ENCODE data around the gene PACRG. TPM values are rescaled to one million over a fixed set of nuclear protein-coding genes. Genes with fewer than 3 reads are reported as not detected.

The PACRG gene
- total RNA-seq, 1 donor from 2014 or later: 1.2 TPM

GRCh38 chr6:162882801-162883481, 155.2 kb downstream of the PACRG start:
- H3K4me1 Mint-ChIP-seq (ENCODE audit: unreplicated experiment): no peaks in the 10 kb centered on the region

GRCh38 chr6:162887981-162888689, 160.4 kb downstream of the PACRG start:
- Mint-ChIP-seq H3K4me1 (ENCODE audit: unreplicated experiment) (no peaks in the 10 kb centered on the region), H3K9me3 (ENCODE audit: unreplicated experiment) (no peaks in the 10 kb centered on the region), H3K36me3 (ENCODE audit: unreplicated experiment) (no peaks in the 10 kb centered on the region), H3K4me3 (ENCODE audit: unreplicated experiment) (no peak overlapping the region), H3K27ac (ENCODE audit: unreplicated experiment) (no peak overlapping the region), H3K27me3 (ENCODE audit: unreplicated experiment) (no peaks in the 10 kb centered on the region)
- TF ChIP-seq CTCF (IDR thresholded peaks at IDR 0.05): no peak
- DNase-seq (ENCODE audit: extremely low spot score, unreplicated experiment): no peak

More at GRCh38 chr6:162882801-162883481, 155.2 kb downstream of the PACRG start:
- no peak for TF ChIP-seq CTCF (IDR thresholded peaks at IDR 0.05)
- no peak for DNase-seq (ENCODE audit: extremely low spot score, unreplicated experiment)
- no peaks in the 10 kb centered on the region for H3K27me3 Mint-ChIP-seq (ENCODE audit: unreplicated experiment)
- H3K36me3 Mint-ChIP-seq (ENCODE audit: unreplicated experiment): no peaks in the 10 kb centered on the region
- no peaks in the 10 kb centered on the region for H3K9me3 Mint-ChIP-seq (ENCODE audit: unreplicated experiment)
- H3K4me3 Mint-ChIP-seq (ENCODE audit: unreplicated experiment): no peak overlapping the region
- H3K27ac Mint-ChIP-seq (ENCODE audit: unreplicated experiment): no peak overlapping the region

GRCh38 chr6:162889303-162889702, 161.5 kb downstream of the PACRG start:
- H3K4me3 Mint-ChIP-seq (ENCODE audit: unreplicated experiment): no peak overlapping the region
- H3K4me1 Mint-ChIP-seq (ENCODE audit: unreplicated experiment): no peaks in the 10 kb centered on the region
- H3K36me3 Mint-ChIP-seq (ENCODE audit: unreplicated experiment): no peaks in the 10 kb centered on the region
- DNase-seq (ENCODE audit: extremely low spot score, unreplicated experiment): no peak
- no peak for TF ChIP-seq CTCF (IDR thresholded peaks at IDR 0.05)
- H3K27me3 Mint-ChIP-seq (ENCODE audit: unreplicated experiment): no peaks in the 10 kb centered on the region
- H3K9me3 Mint-ChIP-seq (ENCODE audit: unreplicated experiment): no peaks in the 10 kb centered on the region
- no peak overlapping the region for H3K27ac Mint-ChIP-seq (ENCODE audit: unreplicated experiment)

- H3K4me1 Mint-ChIP-seq (ENCODE audit: unreplicated experiment): no peaks in the 10 kb centered on the region
- TF ChIP-seq CTCF (IDR thresholded peaks at IDR 0.05): no peak
- peaks cover 11% of the 10 kb centered on the region for H3K27me3 Mint-ChIP-seq (ENCODE audit: unreplicated experiment)
- no peak overlapping the region for H3K4me3 Mint-ChIP-seq (ENCODE audit: unreplicated experiment)
- no peaks in the 10 kb centered on the region for H3K36me3 Mint-ChIP-seq (ENCODE audit: unreplicated experiment)
- no peak overlapping the region for H3K27ac Mint-ChIP-seq (ENCODE audit: unreplicated experiment)
- no peaks in the 10 kb centered on the region for H3K9me3 Mint-ChIP-seq (ENCODE audit: unreplicated experiment)
- DNase-seq (ENCODE audit: extremely low spot score, unreplicated experiment): no peak
These were observed 170.2 kb downstream of the PACRG start for GRCh38 chr6:162898011-162898410.

- Mint-ChIP-seq H3K36me3 (ENCODE audit: unreplicated experiment) (no peaks in the 10 kb centered on the region), H3K4me1 (ENCODE audit: unreplicated experiment) (no peaks in the 10 kb centered on the region), H3K9me3 (ENCODE audit: unreplicated experiment) (no peaks in the 10 kb centered on the region), H3K27ac (ENCODE audit: unreplicated experiment) (no peak overlapping the region), H3K4me3 (ENCODE audit: unreplicated experiment) (no peak overlapping the region), H3K27me3 (ENCODE audit: unreplicated experiment) (peaks cover 11% of the 10 kb centered on the region)
- no peak for TF ChIP-seq CTCF (IDR thresholded peaks at IDR 0.05)
- DNase-seq (ENCODE audit: extremely low spot score, unreplicated experiment): no peak
These were observed 171.4 kb downstream of the PACRG start for GRCh38 chr6:162899148-162899547.

All from osteocyte (in vitro differentiated cells).